ENCODE measurements around the gene DSP.

DNA sequence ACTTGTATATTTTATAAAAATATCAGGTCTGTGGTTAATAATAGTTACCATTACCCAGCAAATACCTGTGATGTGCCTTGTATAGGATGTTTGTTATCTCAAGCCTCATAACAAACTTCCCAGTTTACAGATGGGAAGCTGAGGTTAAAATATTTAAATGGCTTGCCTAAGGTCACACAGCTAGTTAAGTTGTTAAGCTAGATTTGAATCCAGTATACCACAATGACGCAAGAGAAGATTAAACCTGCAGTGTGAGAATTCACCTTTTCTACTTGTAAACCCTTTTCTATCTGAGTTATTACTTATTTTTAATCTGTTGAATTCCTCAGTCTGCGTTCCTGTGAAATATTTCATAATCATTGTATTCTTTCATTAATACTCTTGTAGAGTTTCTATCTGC lies 4.9 kb downstream of the DSP start:
- TF ChIP-seq, protein P1, sequence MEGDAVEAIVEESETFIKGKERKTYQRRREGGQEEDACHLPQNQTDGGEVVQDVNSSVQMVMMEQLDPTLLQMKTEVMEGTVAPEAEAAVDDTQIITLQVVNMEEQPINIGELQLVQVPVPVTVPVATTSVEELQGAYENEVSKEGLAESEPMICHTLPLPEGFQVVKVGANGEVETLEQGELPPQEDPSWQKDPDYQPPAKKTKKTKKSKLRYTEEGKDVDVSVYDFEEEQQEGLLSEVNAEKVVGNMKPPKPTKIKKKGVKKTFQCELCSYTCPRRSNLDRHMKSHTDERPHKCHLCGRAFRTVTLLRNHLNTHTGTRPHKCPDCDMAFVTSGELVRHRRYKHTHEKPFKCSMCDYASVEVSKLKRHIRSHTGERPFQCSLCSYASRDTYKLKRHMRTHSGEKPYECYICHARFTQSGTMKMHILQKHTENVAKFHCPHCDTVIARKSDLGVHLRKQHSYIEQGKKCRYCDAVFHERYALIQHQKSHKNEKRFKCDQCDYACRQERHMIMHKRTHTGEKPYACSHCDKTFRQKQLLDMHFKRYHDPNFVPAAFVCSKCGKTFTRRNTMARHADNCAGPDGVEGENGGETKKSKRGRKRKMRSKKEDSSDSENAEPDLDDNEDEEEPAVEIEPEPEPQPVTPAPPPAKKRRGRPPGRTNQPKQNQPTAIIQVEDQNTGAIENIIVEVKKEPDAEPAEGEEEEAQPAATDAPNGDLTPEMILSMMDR (IDR thresholded peaks at IDR 0.05) = no peak
- TF ChIP-seq POLR2A (IDR thresholded peaks at IDR 0.05) = no peak
